Progenitor cell of endocrine pancreas (in vitro differentiated cells): ENCODE data around the gene MVB12B. TPM values are rescaled to one million over a fixed set of nuclear protein-coding genes. Genes with fewer than 3 reads are reported as not detected.
"Not testable (repeated sequence)": the region's sequence is repeated elsewhere in the genome, so short reads cannot be mapped to it uniquely, and the experiment has no call there.

Experiments used
- DNase-seq: peaks from one replicate; pipeline ENCODE4 v3.0.0; 2021; ENCODE audit warnings: low spot score; ENCODE audit not compliant: unreplicated experiment
- H3K27ac Mint-ChIP-seq: 2 replicates; pipeline ENCODE4 v1.8.0; 2021; ENCODE audit warnings: mild to moderate bottlenecking, moderate library complexity, mixed read lengths
- H3K27me3 Mint-ChIP-seq: 2 replicates; pipeline ENCODE4 v1.8.0; 2021; ENCODE audit warnings: mixed read lengths
- H3K36me3 Mint-ChIP-seq: 2 replicates; pipeline ENCODE4 v1.8.0; 2022; ENCODE audit warnings: mixed read lengths; ENCODE audit not compliant: insufficient read depth
- H3K4me1 Mint-ChIP-seq: 2 replicates; pipeline ENCODE4 v1.8.0; 2021; ENCODE audit warnings: low read depth, mixed read lengths
- H3K4me3 Mint-ChIP-seq: 2 replicates; pipeline ENCODE4 v1.8.0; 2021; ENCODE audit warnings: low read depth, mild to moderate bottlenecking, moderate library complexity, mixed read lengths
- H3K9me3 Mint-ChIP-seq: 2 replicates; pipeline ENCODE4 v1.8.0; 2021; ENCODE audit warnings: low read depth, mixed read lengths
- total RNA-seq: library from RNA; stranded (reverse); gene quantifications from 2 replicates; pipeline ENCODE4 v1.2.1, GENCODE V29; 2021
- TF ChIP-seq, protein P1 (sequence below): fragments of 200-600 bp; sonication (generic); IDR thresholded peaks from one replicate; pipeline ENCODE4 v1.5.0; 2021; ENCODE audit warnings: antibody characterized with exemption, mild to moderate bottlenecking; ENCODE audit not compliant: unreplicated experiment

MVB12B gene
- total RNA-seq, 1 donor from 2014 or later, result 34.6 TPM

DNA sequence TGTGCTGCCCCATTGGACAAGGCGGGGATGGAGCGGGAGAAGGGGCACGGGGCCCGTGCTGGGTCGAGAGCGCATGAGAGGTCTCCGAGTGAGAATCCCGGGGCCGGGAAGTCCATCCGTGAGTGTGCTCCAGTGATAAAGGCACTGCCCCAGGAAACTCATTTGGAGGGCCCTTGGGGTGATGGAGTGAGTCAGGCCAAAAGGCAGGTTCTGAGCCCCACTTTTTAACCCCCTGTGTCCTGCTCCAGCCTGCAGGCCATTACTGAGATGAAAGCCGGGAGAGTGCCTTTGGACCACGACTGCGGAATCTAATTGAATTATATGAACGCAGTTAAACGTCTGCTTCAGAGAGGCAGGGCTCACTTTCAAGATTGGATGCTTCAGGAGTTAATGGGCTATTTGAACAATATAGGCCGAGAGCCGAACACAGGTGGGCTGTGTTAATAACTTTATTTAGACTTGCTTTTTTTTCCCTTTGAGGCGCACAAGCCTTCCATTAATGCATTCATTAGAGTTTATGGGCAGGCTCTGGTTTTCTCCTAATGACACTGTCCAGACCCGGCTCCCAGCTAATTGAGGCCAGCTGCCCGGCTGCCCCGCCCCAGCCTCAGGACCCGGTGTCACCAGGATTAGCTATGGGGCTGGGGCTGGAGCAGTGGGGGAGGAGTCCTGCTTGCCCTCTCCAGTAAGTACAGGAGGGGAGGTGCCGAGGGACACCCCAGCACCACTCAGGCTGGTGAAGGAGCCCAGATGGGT, 208.0 kb downstream of the MVB12B start:
- Mint-ChIP-seq H3K27me3 (peaks cover 79% of the 10 kb centered on the region), H3K4me3 (no peak overlapping the region), H3K27ac (no peak overlapping the region), H3K36me3 (no peaks in the 10 kb centered on the region), H3K4me1 (no peaks in the 10 kb centered on the region), H3K9me3 (no peaks in the 10 kb centered on the region)
- TF ChIP-seq, protein P1, sequence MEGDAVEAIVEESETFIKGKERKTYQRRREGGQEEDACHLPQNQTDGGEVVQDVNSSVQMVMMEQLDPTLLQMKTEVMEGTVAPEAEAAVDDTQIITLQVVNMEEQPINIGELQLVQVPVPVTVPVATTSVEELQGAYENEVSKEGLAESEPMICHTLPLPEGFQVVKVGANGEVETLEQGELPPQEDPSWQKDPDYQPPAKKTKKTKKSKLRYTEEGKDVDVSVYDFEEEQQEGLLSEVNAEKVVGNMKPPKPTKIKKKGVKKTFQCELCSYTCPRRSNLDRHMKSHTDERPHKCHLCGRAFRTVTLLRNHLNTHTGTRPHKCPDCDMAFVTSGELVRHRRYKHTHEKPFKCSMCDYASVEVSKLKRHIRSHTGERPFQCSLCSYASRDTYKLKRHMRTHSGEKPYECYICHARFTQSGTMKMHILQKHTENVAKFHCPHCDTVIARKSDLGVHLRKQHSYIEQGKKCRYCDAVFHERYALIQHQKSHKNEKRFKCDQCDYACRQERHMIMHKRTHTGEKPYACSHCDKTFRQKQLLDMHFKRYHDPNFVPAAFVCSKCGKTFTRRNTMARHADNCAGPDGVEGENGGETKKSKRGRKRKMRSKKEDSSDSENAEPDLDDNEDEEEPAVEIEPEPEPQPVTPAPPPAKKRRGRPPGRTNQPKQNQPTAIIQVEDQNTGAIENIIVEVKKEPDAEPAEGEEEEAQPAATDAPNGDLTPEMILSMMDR, result no peak
- DNase-seq, result no peak

DNA sequence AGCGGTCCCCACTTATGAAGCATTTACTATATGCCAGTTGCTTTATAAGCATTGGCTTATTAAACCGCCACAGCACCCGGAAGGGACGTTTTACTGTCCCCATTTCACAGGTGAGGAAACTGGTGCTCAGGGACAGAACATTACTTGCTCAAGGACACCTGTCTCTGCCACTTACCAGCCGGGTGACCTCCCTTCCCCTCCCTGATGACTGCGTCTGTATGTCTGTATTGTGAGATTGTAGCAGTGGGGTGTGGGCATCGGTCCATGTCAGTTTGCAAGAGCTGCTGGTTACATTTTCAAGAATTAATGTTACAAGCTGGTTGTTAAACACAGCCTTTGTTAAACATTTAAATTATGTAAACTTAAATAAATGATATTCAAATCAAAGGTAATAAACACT, 209.5 kb downstream of the MVB12B start:
- no peaks in the 10 kb centered on the region for H3K4me1 Mint-ChIP-seq
- no peak overlapping the region for H3K4me3 Mint-ChIP-seq
- no peak for DNase-seq
- no peaks in the 10 kb centered on the region for H3K36me3 Mint-ChIP-seq
- no peak overlapping the region for H3K27ac Mint-ChIP-seq
- TF ChIP-seq, protein P1, result no peak
- no peaks in the 10 kb centered on the region for H3K9me3 Mint-ChIP-seq
- peaks cover 72% of the 10 kb centered on the region for H3K27me3 Mint-ChIP-seq

DNA sequence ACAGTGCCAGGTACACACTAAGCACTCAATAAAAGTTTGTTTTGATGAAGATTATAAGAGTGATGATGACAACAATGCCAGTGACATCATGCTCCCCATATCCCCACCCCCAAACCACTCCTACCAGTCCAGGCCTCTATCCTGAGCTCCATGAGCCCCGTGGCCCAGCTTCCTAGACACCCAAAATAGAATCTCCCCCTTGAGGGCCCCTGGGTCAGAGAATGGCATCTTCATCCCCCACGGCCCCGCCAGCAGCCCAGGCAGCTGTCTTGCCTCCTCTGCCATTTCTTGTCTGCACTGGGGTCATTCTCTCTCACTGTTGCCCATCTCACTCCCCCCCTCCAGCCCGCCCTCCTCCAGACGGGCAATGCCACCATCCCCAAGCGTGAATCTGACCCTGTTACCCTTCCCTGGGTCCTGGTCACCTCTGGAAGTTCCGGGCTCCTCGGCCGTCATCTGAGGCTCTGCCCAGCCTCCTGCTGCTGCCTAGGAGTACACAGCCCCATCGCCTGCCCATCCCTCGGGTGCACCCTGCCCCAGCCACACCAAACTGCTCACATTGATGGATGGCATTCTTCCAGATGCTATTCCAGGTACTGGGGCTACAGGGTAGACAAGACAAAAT, 210.3 kb downstream of the MVB12B start:
- H3K4me3 Mint-ChIP-seq, result no peak overlapping the region
- peaks cover 64% of the 10 kb centered on the region for H3K27me3 Mint-ChIP-seq
- TF ChIP-seq, protein P1, result no peak
- no peaks in the 10 kb centered on the region for H3K36me3 Mint-ChIP-seq
- H3K4me1 Mint-ChIP-seq, result no peaks in the 10 kb centered on the region
- no peak overlapping the region for H3K27ac Mint-ChIP-seq
- no peak for DNase-seq
- H3K9me3 Mint-ChIP-seq, result no peaks in the 10 kb centered on the region

DNA sequence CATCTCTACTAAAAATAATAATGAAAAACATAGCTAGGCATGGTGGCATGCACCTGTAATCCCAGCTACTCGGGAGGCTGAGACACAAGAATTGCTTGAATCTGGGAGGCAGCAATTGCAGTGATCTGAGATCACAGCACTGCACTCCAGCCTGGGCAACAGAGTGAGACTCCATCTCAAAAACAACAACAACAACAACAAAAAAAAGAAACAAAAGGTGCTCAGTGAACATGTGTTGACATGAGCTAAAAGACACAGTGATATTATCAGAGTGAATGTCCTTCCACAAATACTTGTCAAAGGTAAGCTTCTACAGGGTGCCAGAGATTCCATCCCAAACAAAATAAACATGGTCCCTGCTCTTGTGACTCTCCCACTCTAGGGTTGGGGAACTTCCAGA, 211.9 kb downstream of the MVB12B start:
- H3K27ac Mint-ChIP-seq, result no peak overlapping the region
- H3K4me3 Mint-ChIP-seq, result no peak overlapping the region
- no peaks in the 10 kb centered on the region for H3K4me1 Mint-ChIP-seq
- no peaks in the 10 kb centered on the region for H3K9me3 Mint-ChIP-seq
- no peaks in the 10 kb centered on the region for H3K36me3 Mint-ChIP-seq
- peaks cover 49% of the 10 kb centered on the region for H3K27me3 Mint-ChIP-seq
- DNase-seq, result no peak
- TF ChIP-seq, protein P1, result no peak

DNA sequence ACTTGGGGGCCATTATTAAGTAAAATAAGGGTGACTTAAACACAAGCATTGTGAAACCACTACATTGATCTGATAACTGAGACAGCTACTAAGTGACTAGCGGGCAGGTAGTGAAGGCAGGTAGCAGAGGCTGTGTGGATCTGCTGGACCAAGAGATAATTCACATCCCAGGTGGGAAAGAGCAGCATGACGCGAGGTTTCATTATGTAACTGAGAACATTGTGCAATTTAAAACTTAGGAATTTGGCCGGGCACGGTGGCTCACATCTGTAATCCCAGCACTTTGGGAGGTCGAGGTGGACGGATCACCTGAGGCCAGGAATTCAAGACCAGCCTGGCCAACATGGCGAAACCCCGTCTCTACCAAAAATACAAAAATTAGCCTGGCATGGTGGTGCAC, 213.8 kb downstream of the MVB12B start:
- peaks cover 31% of the 10 kb centered on the region for H3K27me3 Mint-ChIP-seq
- not testable (repeated sequence) for H3K4me3 Mint-ChIP-seq, H3K4me1 Mint-ChIP-seq

DNA sequence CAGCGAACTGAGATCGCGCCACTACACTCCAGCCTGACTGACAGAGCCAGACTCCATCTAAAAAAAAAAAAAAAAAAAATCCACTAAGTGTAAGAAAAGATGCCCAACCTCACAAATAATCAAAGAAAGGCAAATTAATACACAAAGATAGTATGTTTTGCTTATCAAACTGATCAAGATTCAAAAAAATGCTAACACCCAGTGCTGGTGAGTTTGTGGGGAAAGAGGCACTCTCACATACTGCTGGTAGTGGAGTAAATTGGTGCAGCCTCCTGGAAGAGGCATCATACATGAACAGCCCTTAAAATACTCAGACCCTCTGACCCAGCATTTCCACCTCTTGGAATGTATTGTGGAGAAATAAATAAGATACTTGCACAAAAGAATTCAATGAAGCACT, 216.9 kb downstream of the MVB12B start:
- Mint-ChIP-seq H3K27me3 (peaks cover 8% of the 10 kb centered on the region), H3K4me1 (no peaks in the 10 kb centered on the region), H3K27ac (no peak overlapping the region), H3K4me3 (no peak overlapping the region), H3K9me3 (peaks cover 3% of the 10 kb centered on the region), H3K36me3 (no peaks in the 10 kb centered on the region)
- no peak for DNase-seq
- TF ChIP-seq, protein P1, result no peak

More for the DNA sequence above, 213.8 kb downstream of the MVB12B start:
- not testable (repeated sequence) for H3K27ac Mint-ChIP-seq, H3K9me3 Mint-ChIP-seq, H3K36me3 Mint-ChIP-seq, DNase-seq
